ENCODE results near the gene GOLIM4.

Gene GOLIM4

DNA sequence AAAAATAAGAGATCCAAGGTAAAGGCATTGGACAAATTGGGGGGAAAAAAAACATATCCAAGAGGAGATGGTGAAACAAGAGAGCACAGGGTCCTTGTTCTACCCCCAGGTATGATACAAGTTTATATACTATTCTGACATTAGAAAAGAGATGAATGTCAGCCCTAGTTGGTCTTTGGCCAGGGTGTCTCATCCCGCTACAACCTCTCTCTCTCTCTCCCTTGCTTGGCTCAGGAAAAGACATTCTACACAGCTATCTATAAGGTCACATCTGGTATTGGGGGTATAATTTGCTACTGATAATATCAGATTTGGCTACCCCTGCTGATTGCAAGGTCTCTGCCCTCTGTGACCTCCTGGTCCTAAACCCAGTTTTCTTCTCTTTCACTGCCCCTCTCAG is 117.2 kb downstream of the GOLIM4 start:
- no peak for DNase-seq

DNA sequence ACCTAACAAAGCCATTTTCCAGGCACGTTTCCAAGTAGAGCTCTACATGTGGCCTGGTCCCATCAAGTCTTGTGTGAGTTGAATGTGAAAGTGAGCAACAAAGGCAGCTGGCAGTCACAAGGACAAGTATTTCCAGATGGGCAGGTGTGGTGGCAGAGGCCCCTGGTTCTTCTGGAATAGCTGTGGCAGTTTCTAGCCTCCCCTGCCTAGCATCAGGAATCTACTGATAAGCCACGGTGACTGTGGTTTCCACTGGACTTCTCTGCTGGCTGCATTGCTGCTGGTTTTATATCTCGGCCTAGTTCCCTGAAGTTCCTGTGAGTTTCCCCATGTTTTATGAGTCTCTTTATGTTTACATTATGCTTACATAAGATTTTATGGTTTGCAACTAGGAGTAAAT is 117.7 kb downstream of the GOLIM4 start:
- DNase-seq = no peak

DNA sequence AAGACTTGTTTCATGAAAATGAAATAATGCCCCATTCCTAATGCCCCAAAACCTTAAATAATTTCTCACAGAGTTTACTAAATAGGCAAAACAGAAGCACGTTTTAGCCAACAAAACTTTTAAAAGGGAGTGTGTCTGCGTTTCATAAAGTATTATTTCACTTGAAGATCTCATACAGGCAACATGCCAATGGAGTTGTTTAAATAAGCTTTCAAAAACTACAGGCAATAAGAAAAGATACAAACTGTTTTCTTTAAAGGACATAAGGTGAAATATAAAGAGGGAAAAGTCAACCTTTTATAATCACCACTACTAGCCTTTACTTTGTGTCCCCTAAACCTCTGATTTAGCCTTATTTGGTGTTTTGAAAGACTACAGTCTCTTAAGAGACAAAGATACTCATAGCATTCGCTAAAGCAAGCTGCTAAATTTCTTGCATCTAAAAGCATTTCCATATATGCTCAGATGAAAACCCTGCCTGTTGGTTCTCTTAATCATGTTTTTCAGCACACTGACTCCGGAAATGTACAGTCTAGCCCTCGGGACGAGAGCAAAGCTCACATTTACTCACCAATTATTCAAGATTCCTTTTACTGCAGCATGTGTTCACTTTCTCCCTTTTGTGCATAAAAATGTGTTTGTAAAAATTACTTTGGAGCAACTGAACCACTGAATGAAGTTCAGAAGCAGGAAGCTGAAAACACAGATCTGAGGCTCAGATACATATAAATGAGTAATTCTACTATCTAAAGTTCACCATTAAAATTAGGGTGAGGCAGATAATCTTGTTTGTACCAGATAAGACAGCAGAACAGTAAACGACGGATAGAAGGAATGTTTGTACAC is 119.0 kb downstream of the GOLIM4 start:
- no peak for DNase-seq

DNA sequence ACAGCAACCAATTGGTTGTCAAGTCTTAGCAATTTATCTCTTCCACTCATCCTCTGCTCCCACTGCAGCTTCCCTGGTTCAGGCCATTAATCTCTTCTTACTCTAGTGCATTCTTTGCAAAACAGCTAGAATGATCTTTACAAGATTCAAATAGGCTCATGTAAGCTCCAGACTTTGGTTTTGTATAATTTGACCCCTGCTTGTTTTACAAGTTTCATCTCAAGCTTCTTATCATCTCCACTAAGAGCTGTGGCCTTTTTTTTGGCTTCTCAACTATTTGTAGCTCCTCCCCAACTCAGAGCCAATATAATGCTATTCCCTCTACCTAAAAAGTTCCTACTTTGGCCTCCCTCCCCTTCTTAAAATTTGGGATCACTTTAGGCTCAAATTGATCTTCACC is 121.8 kb downstream of the GOLIM4 start:
- DNase-seq = no peak

DNA sequence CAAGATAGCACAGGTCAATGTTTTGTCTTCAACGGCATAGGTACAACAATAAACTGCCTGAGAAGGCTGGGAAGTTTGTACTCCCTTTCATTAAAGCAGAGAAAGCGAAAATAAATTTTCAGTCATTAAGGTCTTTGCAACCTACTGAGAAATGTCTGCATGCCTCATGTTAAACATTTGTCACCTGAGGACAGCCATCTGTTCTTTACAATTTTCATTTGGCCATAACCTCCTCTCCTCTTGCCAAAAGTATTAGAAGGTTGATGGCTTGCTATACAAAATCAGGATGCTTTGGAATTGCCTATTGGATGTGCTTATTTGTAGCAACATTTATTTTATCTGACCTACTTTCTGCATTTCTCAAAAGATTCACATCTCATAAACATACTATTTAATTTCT is 122.7 kb downstream of the GOLIM4 start:
- no peak for DNase-seq

DNA sequence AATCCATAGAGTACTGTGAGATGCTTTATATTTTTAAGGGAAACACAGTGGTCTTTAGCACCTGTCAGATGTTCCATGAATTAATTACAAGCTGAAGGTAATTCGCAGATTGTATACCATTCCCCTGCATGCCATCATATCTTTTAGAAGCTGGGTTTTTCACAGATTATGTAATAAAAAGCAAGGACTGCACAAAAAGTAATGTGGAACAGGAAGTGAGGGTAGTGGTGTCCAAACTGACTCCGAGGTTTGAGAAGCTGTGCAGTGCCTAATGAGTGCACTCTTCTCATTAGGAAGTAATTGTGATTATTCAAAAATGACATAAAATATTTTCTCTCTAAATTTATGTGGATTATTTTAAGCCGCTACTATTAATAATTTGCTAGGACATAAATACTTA is 123.2 kb downstream of the GOLIM4 start:
- no peak for DNase-seq

DNA sequence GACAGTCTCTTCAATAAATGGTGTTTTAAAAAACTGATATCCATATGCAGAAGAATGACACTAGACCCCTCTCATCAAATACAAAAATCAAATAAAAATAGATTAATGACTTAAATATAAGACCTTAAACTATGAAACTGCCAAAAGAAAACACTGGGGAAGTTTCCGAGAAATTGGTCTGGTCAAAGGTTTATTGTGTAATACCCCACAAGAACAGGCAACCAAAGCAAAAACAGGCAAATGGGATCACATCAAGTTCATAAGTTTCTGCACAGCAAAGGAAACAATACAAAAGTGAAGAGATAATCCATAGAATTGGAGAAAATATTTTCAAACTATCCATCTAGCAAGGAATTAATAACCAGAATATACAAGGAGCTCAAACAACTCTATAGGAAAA is 126.2 kb downstream of the GOLIM4 start:
- DNase-seq = no peak

DNA sequence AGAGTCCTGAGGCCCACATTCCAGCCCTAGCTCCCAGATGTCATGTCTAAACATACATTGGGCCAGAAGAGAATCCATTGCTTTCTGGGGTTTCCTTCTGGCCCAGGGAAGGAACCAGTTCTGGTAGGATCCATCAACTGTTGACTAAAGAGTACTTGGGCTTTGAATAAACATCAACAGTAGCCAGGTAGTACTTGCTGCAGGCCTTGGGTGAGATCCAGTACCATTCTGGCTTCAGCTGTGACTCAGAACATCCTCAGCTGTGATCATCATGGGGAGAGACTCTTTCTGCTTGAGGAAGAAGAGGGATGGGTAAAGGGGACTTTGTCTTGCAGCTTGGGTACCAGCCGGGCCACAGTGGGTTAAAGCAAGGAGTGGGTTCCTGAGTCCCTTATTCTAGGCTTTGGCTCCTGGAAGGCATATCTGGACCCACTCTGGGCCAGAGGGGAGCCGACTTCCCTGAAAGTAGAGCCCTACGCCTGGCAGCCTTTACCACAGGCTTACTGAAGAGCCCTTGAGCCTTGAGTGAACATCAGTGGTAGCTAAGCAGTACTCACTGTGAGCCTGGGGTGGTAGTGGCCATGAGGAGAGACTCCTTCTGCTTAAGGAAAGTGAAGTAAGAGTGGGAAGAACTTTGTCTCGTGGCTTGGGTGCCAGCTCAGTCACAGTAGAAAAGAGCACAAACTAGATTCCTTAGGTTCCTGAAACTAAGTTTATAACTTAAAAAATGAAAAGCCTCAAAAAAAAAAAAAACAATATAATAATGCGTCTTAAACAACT is 128.3 kb downstream of the GOLIM4 start:
- DNase-seq = no peak

All from activated CD4-positive, alpha-beta T cell treated with anti-CD3 and anti-CD28 coated beads, Interleukin-2, amount 50 U/mL, for 48 hours (primary cell).